Endodermal cell (in vitro differentiated cells): ENCODE results near the gene SLC6A12. TPM values are rescaled to one million over a fixed set of nuclear protein-coding genes. Genes with fewer than 3 reads are reported as not detected.
A peak's percentile ranks its signal among the peaks of the same experiment; 100 is the strongest.

ENCODE experiments used
- DNase-seq: peaks from one replicate; pipeline ENCODE4 v3.0.0-alpha.2; 2017
- H3K27ac ChIP-seq: 2 replicates; pipeline ENCODE4 v1.5.1; 2013; ENCODE audit warnings: mild to moderate bottlenecking, low read depth, low read length, moderate library complexity
- H3K27me3 ChIP-seq: 2 replicates; pipeline ENCODE4 v1.6.1; 2013; ENCODE audit warnings: mild to moderate bottlenecking, low read length, moderate library complexity; ENCODE audit not compliant: insufficient read depth, control insufficient read depth, poor library complexity, severe bottlenecking
- H3K36me3 ChIP-seq: 2 replicates; pipeline ENCODE4 v1.7.0; 2013; ENCODE audit warnings: mild to moderate bottlenecking, low read length, moderate library complexity; ENCODE audit not compliant: control insufficient read depth, insufficient read depth
- H3K4me1 ChIP-seq: one replicate; pipeline ENCODE4 v1.7.0; 2013; ENCODE audit warnings: low read length; ENCODE audit not compliant: control insufficient read depth, insufficient read depth
- H3K4me3 ChIP-seq: 2 replicates; pipeline ENCODE4 v1.5.1; 2013; ENCODE audit warnings: mild to moderate bottlenecking, low read length, moderate library complexity
- H3K9ac ChIP-seq: 2 replicates; pipeline ENCODE4 v1.6.1; 2013; ENCODE audit warnings: mild to moderate bottlenecking, low read length, moderate library complexity; ENCODE audit not compliant: poor library complexity, severe bottlenecking; ENCODE audit errors: extremely low read depth
- H3K9me3 ChIP-seq: 2 replicates; pipeline ENCODE4 v1.6.1; 2013; ENCODE audit warnings: mild to moderate bottlenecking, low read length, moderate library complexity; ENCODE audit not compliant: control insufficient read depth
- H3K27ac Mint-ChIP-seq: 2 replicates; pipeline ENCODE4 v1.8.0; 2020; ENCODE audit warnings: mixed read lengths
- H3K27me3 Mint-ChIP-seq: 2 replicates; pipeline ENCODE4 v1.8.0; 2021; ENCODE audit warnings: mild to moderate bottlenecking, mixed read lengths; ENCODE audit not compliant: insufficient read depth
- H3K36me3 Mint-ChIP-seq: 2 replicates; pipeline ENCODE4 v1.8.0; 2020; ENCODE audit warnings: low read depth, mixed read lengths
- H3K4me1 Mint-ChIP-seq: 2 replicates; pipeline ENCODE4 v1.8.0; 2020; ENCODE audit warnings: mixed read lengths
- H3K4me3 Mint-ChIP-seq: 2 replicates; pipeline ENCODE4 v1.8.0; 2020; ENCODE audit warnings: mild to moderate bottlenecking, moderate library complexity, mixed read lengths
- H3K9me3 Mint-ChIP-seq: 2 replicates; pipeline ENCODE4 v1.8.0; 2020; ENCODE audit warnings: mild to moderate bottlenecking, mixed read lengths
- WGBS, 2 experiments: methylation state at CpG; one replicate each; pipeline versions ENCODE4 v1.1.5 to v1.1.7; 2013; ENCODE audit warnings: missing lambda C conversion rate in 2 of 2, mixed read lengths in 1 of 2; ENCODE audit not compliant: insufficient coverage in 1 of 2, insufficient read length in 1 of 2; 5-methylcytosine and 5-hydroxymethylcytosine counted together
- total RNA-seq, 2 donors: library from RNA; stranded (reverse); fragmentation: NEBNext Ultra II Directional in 1 of 2; extraction: Animal tissue kit (Norgen Biotek cat#: 25700) in 1 of 2; gene quantifications; 2 replicates in 1 of 2; 3 replicates in 1 of 2; pipeline ENCODE4 v1.2.1, GENCODE V29; 2021
- TF ChIP-seq, protein P1 (sequence below): fragments of 200-600 bp; sonication (generic); conservative IDR thresholded peaks from 2 replicates; pipeline ENCODE4 v1.5.0; 2021; ENCODE audit warnings: antibody characterized with exemption, mild to moderate bottlenecking

Gene SLC6A12
- total RNA-seq, 2 donors from 2014 or later: 0.58 to 1.3 TPM

DNA sequence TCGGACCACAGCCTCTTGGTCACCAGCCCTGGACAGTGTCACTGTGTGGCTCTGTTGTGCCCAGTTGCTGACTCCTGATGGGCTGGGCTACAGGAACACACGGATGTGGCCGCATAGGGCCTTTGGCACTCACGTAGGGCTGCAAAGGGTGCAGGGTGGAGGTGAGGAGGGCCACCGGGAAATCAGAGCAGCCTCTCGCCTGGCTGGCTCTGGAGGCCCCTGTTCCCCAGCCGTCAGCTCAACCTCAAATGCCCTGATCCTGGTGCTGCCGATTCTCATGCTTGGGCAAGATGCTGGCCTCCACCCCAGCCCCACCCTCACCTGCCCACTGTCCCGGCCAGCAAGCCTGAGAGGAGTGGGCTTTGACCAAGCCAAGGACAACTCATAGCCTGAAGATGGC is 59.0 kb downstream of the SLC6A12 start:
- no peak overlapping the region for H3K4me3 Mint-ChIP-seq
- H3K9me3 Mint-ChIP-seq: no peaks in the 10 kb centered on the region
- DNase-seq: no peak
- no peak overlapping the region for H3K4me3 ChIP-seq
- H3K27ac Mint-ChIP-seq: no peak overlapping the region
- peaks cover 15% of the 10 kb centered on the region for H3K27me3 Mint-ChIP-seq
- H3K27me3 ChIP-seq: no peaks in the 10 kb centered on the region
- H3K27ac ChIP-seq: no peak overlapping the region
- no peaks in the 10 kb centered on the region for H3K9me3 ChIP-seq
- no peak overlapping the region for H3K9ac ChIP-seq
- no peaks in the 10 kb centered on the region for H3K4me1 ChIP-seq
- TF ChIP-seq, protein P1, sequence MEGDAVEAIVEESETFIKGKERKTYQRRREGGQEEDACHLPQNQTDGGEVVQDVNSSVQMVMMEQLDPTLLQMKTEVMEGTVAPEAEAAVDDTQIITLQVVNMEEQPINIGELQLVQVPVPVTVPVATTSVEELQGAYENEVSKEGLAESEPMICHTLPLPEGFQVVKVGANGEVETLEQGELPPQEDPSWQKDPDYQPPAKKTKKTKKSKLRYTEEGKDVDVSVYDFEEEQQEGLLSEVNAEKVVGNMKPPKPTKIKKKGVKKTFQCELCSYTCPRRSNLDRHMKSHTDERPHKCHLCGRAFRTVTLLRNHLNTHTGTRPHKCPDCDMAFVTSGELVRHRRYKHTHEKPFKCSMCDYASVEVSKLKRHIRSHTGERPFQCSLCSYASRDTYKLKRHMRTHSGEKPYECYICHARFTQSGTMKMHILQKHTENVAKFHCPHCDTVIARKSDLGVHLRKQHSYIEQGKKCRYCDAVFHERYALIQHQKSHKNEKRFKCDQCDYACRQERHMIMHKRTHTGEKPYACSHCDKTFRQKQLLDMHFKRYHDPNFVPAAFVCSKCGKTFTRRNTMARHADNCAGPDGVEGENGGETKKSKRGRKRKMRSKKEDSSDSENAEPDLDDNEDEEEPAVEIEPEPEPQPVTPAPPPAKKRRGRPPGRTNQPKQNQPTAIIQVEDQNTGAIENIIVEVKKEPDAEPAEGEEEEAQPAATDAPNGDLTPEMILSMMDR: no peak
- WGBS, 2 experiments: 83 to 92% methylated on average over 1 to 9 of the region's 9 CpGs
- no peaks in the 10 kb centered on the region for H3K36me3 ChIP-seq
- peaks cover 15% of the 10 kb centered on the region for H3K4me1 Mint-ChIP-seq
- no peaks in the 10 kb centered on the region for H3K36me3 Mint-ChIP-seq

DNA sequence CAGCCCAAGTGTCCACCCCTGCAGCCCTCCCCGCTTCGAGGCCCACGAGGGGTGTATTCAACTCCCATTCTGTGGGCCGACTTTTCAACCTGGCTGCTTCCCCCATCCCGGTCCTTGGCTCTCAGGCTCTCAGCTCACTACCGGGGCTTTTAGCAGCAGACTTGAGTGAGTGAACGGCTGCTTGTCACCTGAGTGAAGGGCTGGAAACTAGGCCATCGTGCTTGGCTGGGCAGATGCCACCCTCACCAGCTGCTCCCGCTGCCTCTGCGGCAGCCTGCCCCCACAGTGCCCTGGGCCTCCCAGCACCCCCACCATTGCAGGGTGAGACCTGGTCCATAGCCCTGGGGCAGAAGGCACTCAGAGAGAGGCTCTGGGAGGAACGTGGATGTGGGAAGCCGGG is 59.9 kb downstream of the SLC6A12 start:
- Mint-ChIP-seq H3K4me3 (no peak overlapping the region), H3K27ac (no peak overlapping the region), H3K36me3 (no peaks in the 10 kb centered on the region), H3K4me1 (peaks cover 15% of the 10 kb centered on the region), H3K27me3 (peaks cover 16% of the 10 kb centered on the region), H3K9me3 (no peaks in the 10 kb centered on the region)
- WGBS, 2 experiments: 93 to 94% methylated on average over 9 to 12 of the region's 12 CpGs
- TF ChIP-seq, protein P1: no peak
- Histone ChIP-seq H3K36me3 (no peaks in the 10 kb centered on the region), H3K27me3 (no peaks in the 10 kb centered on the region), H3K9me3 (no peaks in the 10 kb centered on the region), H3K27ac (no peak overlapping the region), H3K9ac (no peak overlapping the region), H3K4me1 (no peaks in the 10 kb centered on the region), H3K4me3 (no peak overlapping the region)
- DNase-seq: no peak

DNA sequence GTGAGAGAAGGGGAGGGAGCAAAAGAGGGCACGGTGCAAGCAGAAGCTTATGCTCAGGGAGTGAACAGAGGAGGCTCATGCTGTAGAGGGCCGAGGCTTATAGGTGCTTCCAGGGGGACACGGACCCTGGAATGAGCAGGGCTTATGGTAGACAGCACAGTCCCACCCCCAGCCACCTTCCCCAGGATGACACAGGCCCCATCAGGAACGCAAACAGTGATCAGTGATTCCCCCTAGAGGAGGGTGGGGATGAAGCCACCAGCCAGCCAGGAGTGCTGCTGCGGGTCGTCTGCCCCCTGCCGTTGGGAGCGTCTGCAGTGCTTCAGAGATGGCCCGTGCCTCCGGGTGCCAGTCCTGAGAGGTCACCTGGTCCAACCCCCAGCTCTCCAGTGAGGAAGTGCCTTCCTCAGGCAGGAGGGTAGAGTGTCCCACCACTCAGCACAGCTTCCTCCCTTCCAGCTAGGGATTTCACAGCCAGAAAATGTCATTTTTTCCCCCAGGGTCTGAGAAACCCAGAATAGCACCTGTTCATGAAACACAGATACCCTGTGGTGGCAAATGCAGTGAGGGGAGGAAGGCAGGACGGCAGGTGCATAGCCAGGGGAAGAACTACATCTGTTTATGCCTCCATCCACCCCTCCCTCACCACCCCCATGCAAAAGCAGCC is 60.7 kb downstream of the SLC6A12 start:
- Histone ChIP-seq H3K9ac (no peak overlapping the region), H3K27ac (no peak overlapping the region), H3K27me3 (no peaks in the 10 kb centered on the region), H3K36me3 (no peaks in the 10 kb centered on the region), H3K4me1 (no peaks in the 10 kb centered on the region), H3K4me3 (no peak overlapping the region), H3K9me3 (no peaks in the 10 kb centered on the region)
- peaks cover 16% of the 10 kb centered on the region for H3K27me3 Mint-ChIP-seq
- TF ChIP-seq, protein P1: peak; percentile 100
- peak overlapping the region; percentile 11 for H3K4me3 Mint-ChIP-seq
- no peaks in the 10 kb centered on the region for H3K9me3 Mint-ChIP-seq
- H3K36me3 Mint-ChIP-seq: no peaks in the 10 kb centered on the region
- peak; percentile 98 for DNase-seq
- 18 to 33% methylated on average over 2 to 11 of the region's 11 CpGs for WGBS, 2 experiments
- H3K4me1 Mint-ChIP-seq: peaks cover 15% of the 10 kb centered on the region
- no peak overlapping the region for H3K27ac Mint-ChIP-seq
